IMR-90 (cell line): ENCODE results near the gene UGGT2. TPM values are rescaled to one million over a fixed set of nuclear protein-coding genes. Genes with fewer than 3 reads are reported as not detected.

Experiments used
- ATAC-seq: fragments of 200-7000 bp; cut with Tn5 transposase; 2 replicates; pipeline ENCODE4 v1.9.1; 2020; ENCODE audit warnings: low read depth, mild to moderate bottlenecking, moderate library complexity
- BruUV-seq: library from RNA; stranded (reverse); fragments of 400-500 nt; replicated peaks from 2 replicates; lab custom pipeline; 2021; lab: Mats Ljungman, UMichigan
- CTCF ChIA-PET: fragments of 300-600 bp; formaldehyde crosslinking; extraction: SDS; loops from one replicate; lab custom pipeline; 2021; ENCODE audit warnings: antibody characterized with exemption; lab: Yijun Ruan, JAX
- POLR2A ChIA-PET: fragments of 300-600 bp; sonication (Branson Sonifier 250); formaldehyde crosslinking; loops from one replicate; lab custom pipeline; 2022; ENCODE audit warnings: antibody characterized with exemption; ENCODE audit not compliant: unreplicated experiment; lab: Charles Lee
- DNase-seq: peaks from one replicate; pipeline ENCODE4 v3.0.0; 2013
- H2AFZ ChIP-seq: replicated peaks from 2 replicates; pipeline ENCODE3; 2013; ENCODE audit warnings: low read length, mild to moderate bottlenecking; ENCODE audit not compliant: poor library complexity
- H2AK5ac ChIP-seq: 2 replicates; pipeline ENCODE4 v1.6.1; 2013; ENCODE audit warnings: low read depth, low read length, inconsistent platforms
- H2AK9ac ChIP-seq: replicated peaks from 2 replicates; pipeline ENCODE3; 2013; ENCODE audit warnings: mild to moderate bottlenecking, low read depth, low read length, moderate library complexity; ENCODE audit not compliant: poor library complexity
- H2BK120ac ChIP-seq: 2 replicates; pipeline ENCODE4 v1.6.1; 2013; ENCODE audit warnings: low read depth, low read length, inconsistent platforms
- H2BK15ac ChIP-seq: 3 replicates; pipeline ENCODE4 v1.6.1; 2013; ENCODE audit warnings: low read depth, low read length, inconsistent platforms
- H2BK20ac ChIP-seq: 2 replicates; pipeline ENCODE4 v1.6.1; 2013; ENCODE audit warnings: low read depth, mild to moderate bottlenecking, inconsistent platforms, low read length, moderate library complexity
- H2BK5ac ChIP-seq: 2 replicates; pipeline ENCODE4 v1.6.1; 2013; ENCODE audit warnings: mild to moderate bottlenecking, low read depth, low read length, inconsistent platforms; ENCODE audit not compliant: poor library complexity, severe bottlenecking
- H3K14ac ChIP-seq: replicated peaks from 2 replicates; pipeline ENCODE4 v1.6.1; 2013; ENCODE audit warnings: low read depth, low read length, inconsistent platforms
- H3K18ac ChIP-seq: 2 replicates; pipeline ENCODE4 v1.6.1; 2013; ENCODE audit warnings: low read depth, low read length, control low read depth
- H3K23ac ChIP-seq: 2 replicates; pipeline ENCODE4 v1.6.1; 2013; ENCODE audit warnings: low read depth, low read length, inconsistent platforms
- H3K27ac ChIP-seq: 2 replicates; pipeline ENCODE4 v1.5.1; 2013; ENCODE audit warnings: mild to moderate bottlenecking, control low read depth, low read length; ENCODE audit not compliant: insufficient read depth
- H3K27me3 ChIP-seq: 2 replicates; pipeline ENCODE4 v1.6.1; 2013; ENCODE audit warnings: low read length; ENCODE audit not compliant: control insufficient read depth, insufficient read depth
- H3K36me3 ChIP-seq: 2 replicates; pipeline ENCODE4 v1.6.1; 2013; ENCODE audit warnings: low read length, mixed read lengths; ENCODE audit not compliant: control insufficient read depth, insufficient read depth
- H3K4ac ChIP-seq: 2 replicates; pipeline ENCODE4 v1.6.1; 2013; ENCODE audit warnings: low read depth, low read length, inconsistent platforms
- H3K4me1 ChIP-seq: 2 replicates; pipeline ENCODE4 v1.6.1; 2013; ENCODE audit warnings: low read length, mixed read lengths; ENCODE audit not compliant: control insufficient read depth, insufficient read depth
- H3K4me2 ChIP-seq: 2 replicates; pipeline ENCODE4 v1.6.1; 2013; ENCODE audit warnings: low read depth, mild to moderate bottlenecking, control low read depth, low read length, moderate library complexity
- H3K4me3 ChIP-seq: 2 replicates; pipeline ENCODE4 v1.5.1; 2013; ENCODE audit warnings: low read depth, mild to moderate bottlenecking, control low read depth, low read length, moderate library complexity; ENCODE audit not compliant: insufficient read depth
- H3K56ac ChIP-seq: 2 replicates; pipeline ENCODE4 v1.6.1; 2013; ENCODE audit warnings: low read length, inconsistent platforms; ENCODE audit not compliant: insufficient read depth; ENCODE audit errors: extremely low read depth
- H3K79me1 ChIP-seq, 2 experiments: 2 replicates each; pipeline ENCODE4 v1.6.1; 2013; ENCODE audit warnings: low read length in 2 of 2, inconsistent platforms in 1 of 2, low read depth in 1 of 2
- H3K9ac ChIP-seq: 2 replicates; pipeline ENCODE4 v1.6.1; 2013; ENCODE audit warnings: low read depth, low read length, control low read depth
- H3K9me1 ChIP-seq: 2 replicates; pipeline ENCODE4 v1.6.1; 2013; ENCODE audit warnings: low read length, inconsistent platforms; ENCODE audit not compliant: insufficient read depth
- H3K9me3 ChIP-seq: 2 replicates; pipeline ENCODE4 v1.6.1; 2013; ENCODE audit warnings: low read length; ENCODE audit not compliant: control insufficient read depth, insufficient read depth
- H4K20me1 ChIP-seq: 2 replicates; pipeline ENCODE4 v1.6.1; 2013; ENCODE audit warnings: low read length, inconsistent platforms; ENCODE audit not compliant: insufficient read depth
- H4K5ac ChIP-seq: 2 replicates; pipeline ENCODE4 v1.6.1; 2013; ENCODE audit warnings: mild to moderate bottlenecking, low read depth, low read length, control low read depth
- H4K8ac ChIP-seq, 2 experiments: 2 replicates each; pipeline ENCODE4 v1.6.1; 2013; ENCODE audit warnings: low read depth in 2 of 2, low read length in 2 of 2, control low read depth in 1 of 2, inconsistent platforms in 1 of 2
- H4K91ac ChIP-seq: 2 replicates; pipeline ENCODE4 v1.6.1; 2013; ENCODE audit warnings: low read depth, low read length, inconsistent platforms; ENCODE audit not compliant: insufficient read depth
- BHLHE40 ChIP-seq: fragments of 150-350 bp; IDR thresholded peaks from 2 replicates; pipeline ENCODE4 v1.6.1; 2016; ENCODE audit warnings: mild to moderate bottlenecking, low read depth, low read length
- CEBPB ChIP-seq: IDR thresholded peaks from 2 replicates; pipeline ENCODE4 v1.6.1; 2012; ENCODE audit warnings: low read depth, low read length, improper control_type of control experiment
- CHD1 ChIP-seq: IDR thresholded peaks from 2 replicates; pipeline ENCODE4 v1.6.1; 2012; ENCODE audit warnings: low read depth, low read length, improper control_type of control experiment
- CTCF ChIP-seq: conservative IDR thresholded peaks from 2 replicates; pipeline ENCODE4 v1.5.1; 2012; ENCODE audit warnings: mild to moderate bottlenecking, low read depth, low read length, improper control_type of control experiment
- MAFK ChIP-seq: IDR thresholded peaks from 2 replicates; pipeline ENCODE4 v1.6.1; 2012; ENCODE audit warnings: low read depth, low read length, improper control_type of control experiment
- MAZ ChIP-seq: IDR thresholded peaks from 2 replicates; pipeline ENCODE4 v1.6.1; 2012; ENCODE audit warnings: low read depth, mild to moderate bottlenecking, low read length, improper control_type of control experiment, moderate library complexity, borderline replicate concordance
- NFE2L2 ChIP-seq: fragments of 150-350 bp; IDR thresholded peaks from 2 replicates; pipeline ENCODE4 v1.6.1; 2016; ENCODE audit warnings: low read depth, mild to moderate bottlenecking, low read length
- POLR2A ChIP-seq: IDR thresholded peaks from 2 replicates; pipeline ENCODE4 v1.6.1; 2012; ENCODE audit warnings: mild to moderate bottlenecking, low read depth, low read length
- RCOR1 ChIP-seq: IDR thresholded peaks from 2 replicates; pipeline ENCODE4 v1.6.1; 2012; ENCODE audit warnings: mild to moderate bottlenecking, low read length, improper control_type of control experiment; ENCODE audit not compliant: insufficient replicate concordance
- RFX5 ChIP-seq: IDR thresholded peaks from 2 replicates; pipeline ENCODE4 v1.8.0; 2012; ENCODE audit warnings: low read depth, mild to moderate bottlenecking, low read length, moderate library complexity
- USF2 ChIP-seq: fragments of 150-350 bp; IDR thresholded peaks from 2 replicates; pipeline ENCODE4 v1.6.1; 2017; ENCODE audit warnings: mild to moderate bottlenecking, antibody characterized with exemption, low read length, low read depth
- WGBS, 2 experiments: methylation state at CpG; one replicate each; pipeline versions ENCODE4 v1.1.5 to v1.1.7; 2013; ENCODE audit warnings: missing lambda C conversion rate in 2 of 2; ENCODE audit not compliant: insufficient read length in 1 of 2; ENCODE audit errors: extremely low coverage in 2 of 2; 5-methylcytosine and 5-hydroxymethylcytosine counted together
- dilution Hi-C: fragments of 300-500 bp; cut with HindIII; formaldehyde crosslinking; loops from one replicate; pipeline ENCODE4 v1.14.3; 2018; ENCODE audit warnings: low sequenced_read_pairs; ENCODE audit not compliant: unreplicated experiment
- in situ Hi-C: fragments of 300-500 bp; cut with MboI; formaldehyde crosslinking; loops from 3 replicates; pipeline ENCODE4 v1.14.3; 2019; ENCODE audit warnings: low sequenced_read_pairs, inconsistent platforms, mixed read lengths
- intact Hi-C: fragments of 100-400 bp; cut with micrococcal nuclease; formaldehyde crosslinking; loops from 2 replicates; pipeline ENCODE4 v1.10.0; 2022
- polyA plus RNA-seq, 3 experiments: library from polyadenylated mRNA; depleted of rRNA; stranded (reverse); fragments of >200 nt; gene quantifications; 2 replicates each; pipeline ENCODE4 v1.2.3, GENCODE V29; 2012; ENCODE audit warnings: low replicate concordance in 1 of 3
- total RNA-seq: library from RNA; depleted of rRNA; stranded (reverse); fragments of >200 nt; gene quantifications from 2 replicates; pipeline ENCODE4 v1.2.3, GENCODE V29; 2012

Gene UGGT2
- total and polyA plus RNA-seq, 2 of the 4 experiments (the other 2 are of a cell fraction) = 21.4 to 40.1 TPM

DNA sequence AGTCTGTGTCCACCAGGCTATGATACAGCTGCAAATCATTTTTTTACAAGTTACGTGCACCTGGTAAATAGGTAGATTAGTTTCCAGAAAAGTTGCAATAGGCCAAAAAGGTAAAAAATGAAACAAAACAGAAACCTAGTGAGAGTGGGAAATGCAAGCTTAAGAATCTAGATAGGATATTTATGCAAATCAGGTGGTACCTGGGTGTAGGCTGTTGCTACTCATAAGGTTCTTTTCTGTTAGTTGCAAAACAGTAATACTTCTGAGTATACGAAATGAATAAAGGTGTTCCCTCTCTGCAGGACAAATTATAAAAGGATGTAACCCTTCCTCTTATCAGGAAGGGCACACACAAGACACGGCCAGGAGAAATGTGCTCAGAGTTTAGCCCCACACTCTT, 97.9 kb downstream of the UGGT2 start:
- TF ChIP-seq NFE2L2 = no peak
- no peak for TF ChIP-seq RCOR1
- TF ChIP-seq USF2 = no peak
- no peak for TF ChIP-seq CTCF
- TF ChIP-seq POLR2A = no peak
- TF ChIP-seq RFX5 = no peak
- TF ChIP-seq CHD1 = no peak
- no peak for TF ChIP-seq BHLHE40
- no peak for TF ChIP-seq MAZ
- TF ChIP-seq CEBPB = no peak
- no peak for TF ChIP-seq MAFK
- H3K9ac ChIP-seq = no peak overlapping the region
- intact Hi-C loops = no loop called here
- H3K79me1 ChIP-seq = peaks cover 3 to 11% of the 10 kb centered on the region in 2 experiments; a peak in 2 of 4 replicates
- no peak overlapping the region for H2AFZ ChIP-seq
- H2BK15ac ChIP-seq = no peak overlapping the region
- peaks cover 4% of the 10 kb centered on the region; the same call in 1 of the 2 replicates for H3K9me1 ChIP-seq
- H2BK120ac ChIP-seq = no peak overlapping the region
- H3K23ac ChIP-seq = no peak overlapping the region
- WGBS, 2 experiments = no CpG with 5 or more reads among the region's 3 CpGs
- no peak overlapping the region for H3K27ac ChIP-seq
- dilution Hi-C loops = no loop called here
- H4K20me1 ChIP-seq = no peaks in the 10 kb centered on the region; the same call in 1 of the 2 replicates
- H3K4ac ChIP-seq = no peak overlapping the region
- CTCF ChIA-PET = no interaction called here
- H3K18ac ChIP-seq = no peak overlapping the region
- no peak overlapping the region for H3K14ac ChIP-seq
- POLR2A ChIA-PET = no interaction called here
- in situ Hi-C loops = no loop called here
- no peak overlapping the region for H2BK20ac ChIP-seq
- H3K4me2 ChIP-seq = no peak overlapping the region
- H2AK5ac ChIP-seq = no peak overlapping the region
- peaks cover 2% of the 10 kb centered on the region; the same call in 1 of the 2 replicates for H3K36me3 ChIP-seq
- no peak overlapping the region for H3K4me3 ChIP-seq
- H2AK9ac ChIP-seq = no peak overlapping the region
- no peak overlapping the region for H4K8ac ChIP-seq
- H4K91ac ChIP-seq = no peak overlapping the region
- H3K9me3 ChIP-seq = no peaks in the 10 kb centered on the region
- ATAC-seq (no peak), DNase-seq (no peak)
- H3K27me3 ChIP-seq = no peaks in the 10 kb centered on the region
- H4K5ac ChIP-seq = no peak overlapping the region
- no TSS peak for BruUV-seq
- H3K4me1 ChIP-seq = no peaks in the 10 kb centered on the region
- no peak overlapping the region for H2BK5ac ChIP-seq
- H3K56ac ChIP-seq = no peak overlapping the region
